Activated CD8-positive, alpha-beta memory T cell treated with anti-CD3 and anti-CD28 coated beads, Interleukin-2, amount 50 U/mL, for 24 hours (primary cell): ENCODE results near the gene SLC39A3.

Source experiments
- DNase-seq: peaks from one replicate; pipeline ENCODE4 v3.0.0-alpha.2; 2020; ENCODE audit errors: extremely low read depth

SLC39A3 gene

GRCh38 chr19:2703077-2703437 is 36.8 kb downstream of the SLC39A3 start:
- no peak for DNase-seq

GRCh38 chr19:2702170-2703076 is 37.4 kb downstream of the SLC39A3 start, which contains the start of gene GNG7:
GNG7 (minus strand) TSS chr19:2702694; CDS start chr19:2520688, 182,006 bp downstream.
- DNase-seq = peak; percentile 79

- DNase-seq = no peak
Measured at GRCh38 chr19:2701361-2702169, 38.3 kb downstream of the SLC39A3 start.

GRCh38 chr19:2700660-2701360 is 39.0 kb downstream of the SLC39A3 start:
- DNase-seq = no peak

- DNase-seq = no peak
Measured at GRCh38 chr19:2699413-2700140, 40.2 kb downstream of the SLC39A3 start.

GRCh38 chr19:2694196-2694595 is 45.6 kb downstream of the SLC39A3 start:
- no peak for DNase-seq

- DNase-seq = no peak
Measured at GRCh38 chr19:2693492-2694160, 46.2 kb downstream of the SLC39A3 start.

GRCh38 chr19:2691951-2692350 is 47.9 kb downstream of the SLC39A3 start:
- no peak for DNase-seq

- DNase-seq = no peak
Measured at GRCh38 chr19:2690856-2691255, 49.0 kb downstream of the SLC39A3 start.

GRCh38 chr19:2686360-2686759 is 53.5 kb downstream of the SLC39A3 start:
- DNase-seq = no peak

GRCh38 chr19:2685204-2685704 is 54.6 kb downstream of the SLC39A3 start:
- no peak for DNase-seq

- DNase-seq = no peak
Measured at GRCh38 chr19:2683430-2684003, 56.3 kb downstream of the SLC39A3 start.
